ENCODE data around the gene SDHAF2.
A peak's percentile ranks its signal among the peaks of the same experiment; 100 is the strongest.
"Not testable (repeated sequence)": the region's sequence is repeated elsewhere in the genome, so short reads cannot be mapped to it uniquely, and the experiment has no call there.

SDHAF2 gene

DNA sequence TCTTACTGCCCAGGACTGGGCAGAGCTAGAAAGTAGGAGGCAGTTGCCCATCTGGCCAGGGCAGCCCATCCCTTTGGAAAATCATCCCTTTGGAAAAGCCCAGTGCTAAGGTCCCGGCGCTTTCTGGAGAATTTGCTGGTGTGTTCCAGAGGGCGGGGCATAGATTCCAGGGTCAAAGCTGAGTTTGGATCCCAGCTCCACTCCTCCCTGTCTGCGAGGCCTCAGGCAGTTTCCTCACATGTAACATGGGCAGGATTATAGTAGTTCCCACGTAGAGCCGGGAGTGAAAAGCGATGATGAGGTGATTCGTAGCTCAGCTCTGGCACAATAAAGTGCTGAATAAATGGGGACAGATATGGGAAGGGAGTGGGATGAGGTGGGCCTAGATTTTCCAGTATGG lies 47.2 kb downstream of the SDHAF2 start:
- Histone ChIP-seq H3K4me2 (ENCODE audit: low read length) (no peak overlapping the region), H4K20me1 (ENCODE audit: insufficient read depth, low read length) (no peaks in the 10 kb centered on the region), H3K4me3 (ENCODE audit: low read depth, low read length, poor library complexity, severe bottlenecking) (no peak overlapping the region), H3K9me3 (ENCODE audit: low read length) (no peaks in the 10 kb centered on the region), H2AFZ (ENCODE audit: low read length) (no peak overlapping the region), H3K4me1 (ENCODE audit: insufficient read depth, low read length, severe bottlenecking) (no peaks in the 10 kb centered on the region), H3K9ac (ENCODE audit: low read length) (no peak overlapping the region), H3K9me2 (ENCODE audit: low read depth, low read length) (no peaks in the 10 kb centered on the region), H3K27ac (ENCODE audit: low read depth, low read length, poor library complexity, severe bottlenecking) (no peak overlapping the region), H3K36me3 (ENCODE audit: insufficient read depth, low read length) (no peaks in the 10 kb centered on the region; the same call in 1 of the 2 replicates), H3F3A (ENCODE audit: insufficient read depth, low read length) (no peaks in the 10 kb centered on the region), H3K79me2 (ENCODE audit: insufficient read depth, low read length) (no peaks in the 10 kb centered on the region), H3K27me3 (ENCODE audit: insufficient read depth, low read length) (no peaks in the 10 kb centered on the region)
- no peak for TF ChIP-seq CTCF (IDR thresholded peaks at IDR 0.05; ENCODE audit: low read length)
- no peak for TF ChIP-seq EZH2 (IDR thresholded peaks at IDR 0.05; ENCODE audit: borderline replicate concordance, low read length)

DNA sequence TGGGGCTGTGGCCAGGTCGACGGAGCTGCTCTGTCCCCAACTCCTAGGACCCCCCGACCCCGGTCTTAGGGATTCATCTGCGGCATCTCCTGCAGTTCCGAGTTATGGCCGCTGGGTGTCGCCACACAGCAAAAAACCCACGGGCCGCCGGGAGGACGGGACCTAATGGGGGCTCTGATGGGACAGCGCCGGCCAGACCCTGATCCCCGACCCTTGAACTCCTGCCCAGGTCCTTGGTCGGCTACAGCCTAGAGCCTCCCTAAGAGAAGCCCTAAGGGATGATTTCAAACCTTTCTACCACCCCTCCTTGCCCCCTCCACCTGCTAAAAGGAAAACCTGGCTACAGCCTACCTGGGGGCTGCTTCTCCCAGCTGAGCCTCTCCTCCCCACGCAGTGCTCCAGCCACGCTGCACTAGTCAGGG lies 47.8 kb downstream of the SDHAF2 start:
- Histone ChIP-seq H3K27me3 (ENCODE audit: insufficient read depth, low read length) (no peaks in the 10 kb centered on the region), H3K9me2 (ENCODE audit: low read depth, low read length) (no peaks in the 10 kb centered on the region), H3K9me3 (ENCODE audit: low read length) (no peaks in the 10 kb centered on the region), H4K20me1 (ENCODE audit: insufficient read depth, low read length) (no peaks in the 10 kb centered on the region), H3K9ac (ENCODE audit: low read length) (no peak overlapping the region), H3F3A (ENCODE audit: insufficient read depth, low read length) (no peaks in the 10 kb centered on the region), H3K4me3 (ENCODE audit: low read depth, low read length, poor library complexity, severe bottlenecking) (no peak overlapping the region), H2AFZ (ENCODE audit: low read length) (no peak overlapping the region), H3K4me1 (ENCODE audit: insufficient read depth, low read length, severe bottlenecking) (no peaks in the 10 kb centered on the region), H3K79me2 (ENCODE audit: insufficient read depth, low read length) (no peaks in the 10 kb centered on the region), H3K36me3 (ENCODE audit: insufficient read depth, low read length) (no peaks in the 10 kb centered on the region; the same call in 1 of the 2 replicates), H3K4me2 (ENCODE audit: low read length) (no peak overlapping the region), H3K27ac (ENCODE audit: low read depth, low read length, poor library complexity, severe bottlenecking) (no peak overlapping the region)
- TF ChIP-seq CTCF (IDR thresholded peaks at IDR 0.05; ENCODE audit: low read length) (peak; percentile 93), EZH2 (IDR thresholded peaks at IDR 0.05; ENCODE audit: borderline replicate concordance, low read length) (no peak)

- H3K9me3 ChIP-seq (ENCODE audit: low read length); H3K4me3 ChIP-seq (ENCODE audit: low read depth, low read length, poor library complexity, severe bottlenecking); H3K27ac ChIP-seq (ENCODE audit: low read depth, low read length, poor library complexity, severe bottlenecking); H4K20me1 ChIP-seq (ENCODE audit: insufficient read depth, low read length); H3K4me2 ChIP-seq (ENCODE audit: low read length); H3K27me3 ChIP-seq (ENCODE audit: insufficient read depth, low read length); H3K4me1 ChIP-seq (ENCODE audit: insufficient read depth, low read length, severe bottlenecking); H3K9ac ChIP-seq (ENCODE audit: low read length); H3K79me2 ChIP-seq (ENCODE audit: insufficient read depth, low read length); H3K36me3 ChIP-seq (ENCODE audit: insufficient read depth, low read length); H2AFZ ChIP-seq (ENCODE audit: low read length); H3F3A ChIP-seq (ENCODE audit: insufficient read depth, low read length); H3K9me2 ChIP-seq (ENCODE audit: low read depth, low read length): not testable (repeated sequence)
Observed at GRCh38 chr11:61479360-61480058, 49.6 kb downstream of the SDHAF2 start.
